GM04504 (cell line): Measurements from ENCODE around the gene ITCH.
"Not testable (repeated sequence)": the region's sequence is repeated elsewhere in the genome, so short reads cannot be mapped to it uniquely, and the experiment has no call there.

Experiments used
- DNase-seq: peaks from one replicate; pipeline ENCODE4 v3.0.0-alpha.2; 2012; ENCODE audit warnings: low read depth

Gene ITCH

DNA sequence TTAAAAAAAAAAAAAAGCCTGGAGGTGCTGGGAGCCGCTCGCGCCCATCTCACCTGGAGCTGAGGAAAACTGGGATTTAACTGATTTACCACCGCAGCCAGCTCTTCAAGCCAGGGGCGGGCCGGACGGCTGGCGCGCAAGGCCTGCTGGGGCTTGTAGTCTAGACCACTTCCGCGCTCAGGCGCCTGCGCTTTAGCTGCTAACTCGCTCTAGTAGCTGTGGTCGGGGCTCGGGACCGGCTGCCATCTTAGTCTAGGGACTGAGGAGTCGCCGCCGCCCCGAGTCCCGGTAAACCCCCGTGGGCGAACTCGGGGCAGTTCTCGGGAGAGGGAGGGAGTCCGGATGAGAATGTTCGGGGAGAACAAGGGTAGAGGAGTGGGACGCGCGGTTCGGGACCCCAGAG lies at the start of gene ITCH:
Gene ITCH, plus strand, starts transcription at position 212 of the 403 bp plus-strand sequence. CDS start 30,539 bp downstream, outside the sequence.
- DNase-seq: peak; percentile 88

DNA sequence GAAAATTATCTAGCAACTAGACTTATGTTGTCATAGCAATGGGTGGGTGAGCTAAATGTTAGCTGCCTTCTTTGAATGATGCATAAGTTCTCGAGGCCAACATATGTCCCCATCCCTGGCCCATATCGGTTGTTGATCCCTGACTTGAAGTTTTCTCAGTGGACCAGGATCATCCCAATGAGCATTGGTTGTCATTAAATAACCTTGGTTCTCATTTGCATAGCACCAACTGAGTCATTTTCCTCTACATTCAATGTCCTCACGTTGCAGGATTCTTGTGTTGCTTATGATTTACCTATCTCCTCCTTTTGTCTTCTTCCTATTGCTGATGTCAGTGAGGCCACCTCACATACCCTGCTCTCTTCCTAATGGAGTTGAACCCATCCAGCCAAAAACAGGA lies 47.8 kb upstream of the ITCH start:
- DNase-seq: no peak

- DNase-seq: peak; percentile 23
These were observed 46.8 kb upstream of the ITCH start for GRCh38 chr20:34316196-34316814.

- DNase-seq: no peak
These were observed 44.2 kb upstream of the ITCH start for GRCh38 chr20:34318609-34319443.

DNA sequence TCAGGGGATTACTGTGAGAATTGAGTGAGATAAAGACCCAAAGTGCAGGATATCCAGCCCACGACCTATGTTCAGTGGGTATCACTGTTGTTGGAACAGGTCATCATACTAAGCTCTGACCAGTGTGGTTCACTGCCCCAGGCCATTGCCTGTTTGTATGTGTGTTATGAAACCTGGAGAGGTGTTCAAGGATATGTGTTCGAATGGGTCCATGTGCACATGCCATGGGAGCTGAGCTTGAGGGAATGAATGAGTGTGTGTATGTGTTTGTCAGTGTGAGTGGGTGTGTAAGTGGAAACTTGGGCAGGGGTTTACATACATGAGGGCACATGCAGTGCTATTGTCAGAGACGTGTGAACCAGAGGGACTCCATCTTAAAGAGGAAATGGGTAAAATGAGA lies 42.2 kb upstream of the ITCH start:
- DNase-seq: no peak

GRCh38 chr20:34322267-34323105 lies 40.6 kb upstream of the ITCH start:
- DNase-seq: no peak

- no peak for DNase-seq
These were observed 38.5 kb upstream of the ITCH start for GRCh38 chr20:34324541-34324940.

GRCh38 chr20:34328207-34328606 lies 34.9 kb upstream of the ITCH start:
- not testable (repeated sequence) for DNase-seq

- no peak for DNase-seq
These were observed 34.0 kb upstream of the ITCH start for GRCh38 chr20:34328928-34329677.

GRCh38 chr20:34330861-34331544 lies 32.1 kb upstream of the ITCH start:
- not testable (repeated sequence) for DNase-seq

- DNase-seq: no peak
These were observed 31.2 kb upstream of the ITCH start for GRCh38 chr20:34331838-34332237.

- no peak for DNase-seq
These were observed 30.7 kb upstream of the ITCH start for GRCh38 chr20:34332262-34332920.

DNA sequence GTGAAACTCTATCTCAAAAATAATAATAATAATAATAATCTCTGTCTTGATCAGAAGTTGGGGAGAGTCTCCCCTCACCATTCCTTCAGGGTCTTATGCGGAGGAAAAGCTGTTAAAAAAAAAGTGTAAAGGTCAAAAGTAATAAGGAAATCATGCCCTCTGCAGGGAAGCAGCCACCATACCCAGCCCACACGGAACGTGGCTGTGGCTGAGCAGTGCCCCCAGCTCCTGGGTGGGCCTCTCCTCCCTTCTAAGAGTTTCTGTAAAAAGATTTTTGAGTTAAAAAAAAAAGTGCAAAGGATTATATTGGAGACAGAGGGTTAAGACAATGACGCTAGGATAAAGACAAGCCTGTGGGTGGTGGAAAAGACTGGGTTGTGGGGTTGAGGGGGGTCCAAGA lies 29.3 kb upstream of the ITCH start:
- no peak for DNase-seq

DNA sequence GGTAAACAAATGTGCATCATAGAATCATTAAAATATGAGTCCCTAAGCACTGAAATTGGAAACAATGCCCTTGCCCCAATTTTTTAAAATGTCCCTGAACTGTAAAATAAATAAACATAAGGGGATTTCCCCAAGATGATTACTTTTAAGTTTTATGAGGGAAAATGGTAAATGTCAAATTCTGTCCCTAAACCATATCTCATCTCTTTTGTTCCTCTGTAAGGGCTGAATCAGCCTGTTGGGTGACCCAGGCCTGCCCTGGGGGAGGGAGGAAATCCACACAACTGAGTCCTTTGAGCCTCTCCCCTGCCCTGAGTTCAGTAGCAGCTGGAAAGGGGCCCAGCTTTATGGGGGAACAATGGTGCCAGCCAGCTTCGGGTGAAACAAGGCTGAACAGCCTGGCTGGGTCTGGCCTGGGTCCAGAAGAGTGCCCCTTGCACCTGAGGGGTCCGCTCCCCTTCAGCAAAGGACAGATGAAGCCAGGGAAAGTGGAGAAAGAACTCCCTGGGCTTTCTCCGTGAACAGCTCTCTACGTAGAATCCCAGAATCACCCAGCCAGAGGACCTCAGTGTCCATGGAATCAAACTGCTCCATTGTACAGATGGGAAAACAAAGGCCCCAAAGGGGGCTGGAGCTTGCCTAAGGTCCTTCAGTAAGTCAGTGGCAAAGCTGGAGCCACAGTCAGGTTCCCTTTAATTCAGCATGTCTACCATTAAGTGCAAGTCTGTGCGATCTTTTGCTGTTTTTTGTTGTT lies 28.2 kb upstream of the ITCH start:
- DNase-seq: no peak

- DNase-seq: no peak
These were observed 25.5 kb upstream of the ITCH start for GRCh38 chr20:34337544-34337943.

DNA sequence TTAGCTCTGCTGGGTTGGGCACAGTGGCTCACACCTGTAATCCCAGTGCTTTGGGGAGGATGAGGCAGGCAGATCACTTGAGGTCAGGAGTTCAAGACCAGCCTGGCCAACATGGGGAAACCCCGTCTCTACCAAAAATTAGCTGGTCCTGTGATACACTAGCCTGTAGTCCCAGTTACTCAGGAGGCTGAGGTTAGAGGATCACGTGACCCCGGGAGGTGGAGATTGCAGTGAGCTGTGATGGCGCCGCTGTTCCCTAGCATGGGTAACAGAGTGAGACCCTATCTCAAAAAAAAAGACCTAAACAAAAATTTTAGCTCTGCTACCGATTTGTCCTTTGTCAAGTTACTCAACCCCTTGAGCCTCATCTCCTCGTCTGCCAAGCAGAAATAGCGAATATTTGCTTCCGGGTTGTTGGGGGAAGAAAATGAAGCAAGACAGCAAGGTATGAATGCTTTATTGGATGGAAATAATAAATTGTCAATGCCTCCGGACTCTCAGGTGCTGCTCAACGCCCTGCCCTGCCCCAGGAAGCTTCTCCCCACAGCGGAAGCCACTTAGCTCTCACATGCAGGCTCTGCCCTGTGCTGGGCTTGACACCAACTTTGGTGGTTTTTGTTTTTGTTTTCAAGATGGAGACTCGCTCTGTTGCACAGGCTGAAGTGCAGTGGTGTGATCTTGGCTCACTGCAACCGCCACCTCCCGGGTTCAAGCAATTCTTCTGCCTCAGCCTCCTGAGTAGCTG lies 24.9 kb upstream of the ITCH start:
- no peak for DNase-seq

GRCh38 chr20:34340726-34341125 lies 22.3 kb upstream of the ITCH start:
- not testable (repeated sequence) for DNase-seq

DNA sequence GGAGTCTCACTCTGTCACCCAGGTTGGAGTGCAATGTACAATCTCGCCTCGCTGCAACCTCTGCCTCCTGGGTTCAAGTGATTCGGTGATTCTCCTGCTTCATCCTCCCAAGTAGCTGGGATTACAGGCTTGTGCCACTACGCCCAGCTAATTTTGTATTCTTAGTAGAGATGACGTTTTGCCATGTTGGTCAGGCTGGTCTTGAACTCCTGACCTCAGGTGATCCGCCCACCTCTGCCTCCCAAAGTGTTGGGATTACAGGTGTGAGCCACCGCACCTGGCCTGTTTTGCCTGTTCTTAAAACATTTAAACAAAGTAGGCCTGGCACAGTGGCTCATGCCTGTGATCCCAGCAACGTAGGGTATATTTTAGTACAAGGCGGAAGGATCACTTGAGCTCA lies 21.9 kb upstream of the ITCH start:
- not testable (repeated sequence) for DNase-seq
